Bone marrow (tissue), 2 donors: ENCODE data around the gene ADAM33.

Experiments used
- DNase-seq, 2 donors: peaks; one replicate each; lab custom pipeline; 2025; lab: John Stamatoyannopoulos, UW

ADAM33 gene

DNA sequence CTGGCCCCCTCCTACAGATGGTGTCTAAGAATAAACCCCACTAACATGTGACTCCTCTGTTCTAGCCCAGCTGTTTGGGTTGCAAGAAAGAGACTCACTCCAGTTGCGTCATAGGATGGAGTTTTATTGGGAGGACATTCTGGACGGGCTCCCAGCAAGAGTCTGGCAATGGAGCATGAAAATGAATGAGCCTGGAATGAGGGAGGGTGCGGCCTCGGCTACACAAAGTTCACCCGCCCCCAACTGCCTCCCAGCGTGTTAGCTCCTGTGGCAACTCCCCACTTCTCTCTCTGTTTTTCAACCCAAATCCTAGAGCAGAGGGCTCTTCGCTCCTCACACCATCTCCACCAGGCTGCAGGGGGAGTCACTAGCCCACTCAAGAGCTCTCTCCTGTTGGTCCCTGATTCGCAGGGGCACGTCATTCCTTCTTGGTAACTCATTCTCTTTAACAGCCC is 5.1 kb upstream of the ADAM33 start:
- no peak for DNase-seq

DNA sequence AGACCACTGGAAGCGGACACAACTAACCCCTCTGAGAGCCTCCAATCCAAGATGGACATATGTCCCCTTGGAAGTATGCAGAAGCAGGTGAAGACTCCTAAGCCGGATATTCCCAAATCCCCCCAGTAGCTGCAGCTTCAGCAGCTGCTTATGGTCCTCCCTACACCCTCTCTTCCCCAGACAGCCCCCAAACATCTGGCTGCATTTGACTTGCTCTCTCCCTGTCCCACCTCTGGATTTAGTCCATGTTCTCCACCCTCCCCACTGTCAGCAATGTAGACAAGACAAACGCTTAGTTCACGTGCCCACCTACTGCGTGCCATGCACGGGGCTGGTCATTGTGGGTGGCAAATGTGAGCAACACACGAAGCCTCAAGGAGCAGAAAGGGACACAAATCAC is 4.6 kb upstream of the ADAM33 start:
- no peak for DNase-seq

DNA sequence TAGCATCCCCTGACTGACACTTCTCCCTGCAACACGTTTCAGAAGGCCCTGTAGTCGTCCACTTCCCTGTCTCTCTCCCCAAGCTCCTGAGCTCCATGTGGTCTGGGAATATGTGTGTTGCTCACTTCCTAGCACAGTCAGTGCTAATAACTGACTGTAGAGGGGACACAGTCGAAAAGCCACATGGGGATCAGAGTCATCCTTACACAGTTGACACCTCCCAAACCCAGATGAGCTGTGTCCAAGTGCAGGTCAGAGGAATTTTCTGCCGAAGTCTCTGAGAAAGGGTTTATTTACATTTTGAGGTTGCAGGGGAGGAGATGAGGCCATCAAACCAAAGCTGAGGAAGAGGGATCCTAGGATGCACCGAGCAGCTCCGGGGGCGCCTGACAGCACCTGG is 3.5 kb upstream of the ADAM33 start:
- no peak for DNase-seq

DNA sequence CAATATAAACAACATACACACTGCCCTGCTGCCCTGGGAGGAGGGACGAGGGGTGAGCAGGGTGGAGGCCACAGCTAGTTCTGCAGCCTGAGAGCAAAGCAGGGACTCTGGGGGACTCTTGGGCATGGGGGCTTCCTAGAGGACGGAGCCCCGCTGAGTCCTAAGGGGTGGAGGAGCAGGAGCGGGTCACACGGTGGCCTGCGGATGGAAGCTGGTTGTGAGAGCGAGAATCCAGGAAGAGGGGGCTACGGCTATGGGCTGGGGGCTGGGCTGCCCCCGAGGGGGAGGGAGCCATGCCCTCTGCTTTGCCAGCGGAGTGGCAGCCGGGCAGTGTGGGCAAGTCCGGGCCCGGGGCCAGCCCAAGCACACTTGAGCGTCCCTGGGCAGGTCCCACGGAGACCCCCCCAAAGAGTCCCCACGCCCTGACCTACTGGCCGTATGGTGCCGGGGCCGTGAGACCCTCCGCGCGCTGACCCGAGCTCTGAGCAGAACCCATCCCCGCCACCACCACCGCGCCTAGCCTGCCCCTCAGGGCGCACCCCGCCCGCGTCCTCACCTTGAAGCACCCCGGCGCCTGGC is 369 bp downstream of the ADAM33 start:
- DNase-seq, result no peak

DNA sequence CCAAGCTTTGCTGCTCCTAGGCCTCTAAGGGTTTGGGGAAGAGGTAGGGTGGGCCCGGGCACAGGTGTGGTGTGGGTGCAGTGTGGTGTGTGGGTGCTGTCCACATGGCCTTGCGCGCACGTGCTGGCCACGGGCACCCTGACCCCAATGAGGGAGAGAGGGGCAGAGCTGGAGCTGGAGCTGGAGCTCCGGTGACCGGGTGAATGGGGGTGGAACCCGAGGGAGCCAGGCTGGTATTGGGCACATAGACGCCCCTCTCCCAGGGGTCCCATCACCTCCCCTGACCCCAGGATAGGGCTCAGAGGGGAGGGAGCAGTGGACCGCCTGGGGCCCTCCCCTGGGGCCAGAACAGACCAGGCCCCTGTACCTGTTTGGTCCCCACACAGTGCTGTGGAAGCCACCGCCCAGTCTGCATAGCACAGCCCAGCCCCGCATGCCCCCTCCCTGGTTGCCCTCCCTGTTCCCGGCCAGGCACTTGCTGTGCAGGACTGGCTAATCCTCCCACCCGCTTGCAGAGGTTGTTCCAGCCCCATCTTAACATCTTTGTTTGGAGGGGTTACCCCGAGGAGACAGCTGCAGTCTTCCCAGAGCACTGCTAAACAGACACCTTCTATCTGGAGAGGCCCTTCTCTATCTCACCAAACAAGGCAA is 984 bp downstream of the ADAM33 start:
- DNase-seq, result no peak

DNA sequence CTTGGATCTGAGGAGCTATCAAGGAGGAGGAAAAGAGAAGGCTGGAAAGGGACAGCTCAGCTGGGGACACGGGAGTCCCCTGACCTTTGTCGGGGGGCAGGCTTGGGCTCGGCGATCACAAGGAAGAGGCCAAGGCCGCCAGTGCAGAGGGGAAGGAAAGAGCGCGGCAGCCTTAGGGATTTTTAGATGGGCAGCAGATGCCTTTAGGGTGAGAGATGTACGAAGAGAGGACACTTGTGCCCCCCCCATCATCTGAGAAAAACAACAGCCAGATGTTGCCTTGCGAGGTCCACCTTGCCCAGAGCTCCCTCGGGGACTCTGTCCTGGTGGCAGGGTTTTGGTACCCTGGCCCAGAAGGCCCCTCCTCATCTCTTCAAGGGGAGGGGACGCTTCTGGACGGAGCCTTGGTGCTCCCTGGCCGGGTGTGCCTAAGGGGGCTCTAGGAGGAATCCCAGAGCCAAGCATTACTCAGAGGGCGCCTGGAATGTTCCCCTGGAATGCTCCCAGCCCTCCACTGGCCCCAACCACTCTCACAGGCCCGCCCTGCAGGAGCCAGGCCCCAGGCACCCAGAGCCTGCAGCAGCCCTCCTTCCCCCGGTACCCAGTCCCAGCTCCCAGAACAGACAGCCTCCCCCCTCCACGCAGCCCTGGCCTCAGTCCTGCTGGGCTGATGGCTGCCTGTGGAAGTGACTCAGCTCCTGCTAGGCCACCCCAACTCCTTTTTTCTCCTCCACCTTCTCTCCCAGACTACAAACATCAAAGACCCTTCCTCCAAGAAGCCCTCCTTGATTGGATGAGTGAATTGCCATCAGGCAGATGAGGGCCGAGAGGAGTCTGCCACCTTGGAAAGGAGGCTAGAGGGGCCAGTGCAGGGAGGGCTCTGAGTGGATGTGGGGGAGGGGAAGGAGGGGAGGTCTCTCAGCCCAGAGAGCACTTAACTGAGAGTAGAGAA is 1.8 kb downstream of the ADAM33 start:
- no peak for DNase-seq

DNA sequence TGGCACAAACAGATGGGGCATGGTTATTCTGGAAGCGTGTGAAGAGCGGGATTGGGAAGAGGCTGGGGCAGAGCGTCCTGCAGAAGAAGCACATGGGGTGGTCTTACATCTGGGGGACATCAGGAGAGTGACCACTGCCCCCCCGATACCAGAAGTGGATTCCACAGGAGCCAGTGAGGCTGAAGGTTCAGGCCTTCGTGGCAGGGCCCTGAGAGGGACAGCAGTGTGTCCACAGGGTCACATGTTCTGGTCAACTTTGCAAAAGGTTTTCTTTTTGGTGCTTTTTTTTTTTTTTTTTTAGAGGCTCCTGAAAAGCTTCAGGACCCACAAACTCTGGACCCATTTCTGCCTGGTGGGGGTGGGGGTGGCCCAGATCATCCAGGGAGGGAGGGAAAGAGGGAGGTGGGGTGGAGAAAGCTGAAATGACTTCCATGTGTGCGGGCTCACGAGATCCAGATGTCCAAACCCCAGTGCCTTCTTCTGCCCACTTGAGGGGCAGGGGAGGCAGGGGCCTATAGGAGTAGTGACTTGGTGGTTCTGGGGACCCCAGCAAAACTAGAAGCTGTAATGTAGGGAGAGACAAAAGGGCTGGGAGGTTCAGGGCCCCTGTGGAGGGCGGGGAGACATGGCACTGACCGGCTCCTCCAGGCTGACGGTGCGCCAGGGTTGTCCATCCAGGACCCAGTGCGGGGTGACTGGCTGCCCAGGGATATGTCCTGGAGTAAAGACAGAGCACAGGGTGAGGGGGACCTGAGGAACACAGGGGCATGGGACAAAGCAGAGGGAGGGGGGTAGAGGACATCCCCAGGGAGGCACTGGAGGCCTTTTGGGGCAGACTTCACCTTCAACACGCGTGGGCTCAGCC is 2.7 kb downstream of the ADAM33 start:
- DNase-seq, result no peak

DNA sequence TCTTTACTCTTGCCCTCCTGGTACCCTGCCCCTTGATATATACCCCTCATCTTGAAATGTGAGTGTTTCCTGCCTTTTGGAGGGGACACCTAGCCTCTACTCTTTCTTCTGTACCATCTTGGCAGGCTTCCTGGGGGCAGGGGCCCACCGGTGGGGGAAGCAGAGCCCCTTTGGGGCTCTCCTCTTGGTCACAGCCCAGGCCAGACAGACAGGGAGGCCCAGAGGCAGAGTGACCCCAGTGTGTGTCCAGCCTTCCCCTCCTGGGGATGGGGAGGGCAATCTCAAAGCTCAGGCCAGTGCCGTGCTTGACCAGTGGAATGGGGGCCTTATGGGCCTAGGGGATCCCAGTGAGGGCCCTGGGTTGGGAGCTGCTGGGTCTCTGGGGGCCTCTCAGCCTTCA is 3.6 kb downstream of the ADAM33 start:
- DNase-seq, result no peak

DNA sequence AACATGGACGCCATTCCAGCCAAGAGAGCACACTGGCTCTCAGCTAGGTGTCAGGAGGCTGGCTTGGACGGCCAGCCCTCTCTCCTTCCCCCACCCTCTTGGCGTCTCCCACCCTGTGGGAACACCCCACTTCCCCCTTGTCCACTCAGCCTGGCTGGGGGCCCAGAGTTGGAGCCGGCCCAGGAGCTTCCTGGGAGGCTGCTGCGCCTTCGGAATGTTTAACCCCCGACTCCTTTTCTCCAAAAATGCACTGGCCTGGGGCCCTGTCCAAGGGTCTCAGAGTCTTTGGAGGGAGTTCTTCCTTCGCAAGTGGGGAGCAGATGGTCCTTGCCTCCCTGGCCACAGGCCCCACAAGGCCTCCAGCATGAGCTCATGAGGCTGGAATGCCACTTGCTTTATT is 4.1 kb downstream of the ADAM33 start:
- no peak for DNase-seq

DNA sequence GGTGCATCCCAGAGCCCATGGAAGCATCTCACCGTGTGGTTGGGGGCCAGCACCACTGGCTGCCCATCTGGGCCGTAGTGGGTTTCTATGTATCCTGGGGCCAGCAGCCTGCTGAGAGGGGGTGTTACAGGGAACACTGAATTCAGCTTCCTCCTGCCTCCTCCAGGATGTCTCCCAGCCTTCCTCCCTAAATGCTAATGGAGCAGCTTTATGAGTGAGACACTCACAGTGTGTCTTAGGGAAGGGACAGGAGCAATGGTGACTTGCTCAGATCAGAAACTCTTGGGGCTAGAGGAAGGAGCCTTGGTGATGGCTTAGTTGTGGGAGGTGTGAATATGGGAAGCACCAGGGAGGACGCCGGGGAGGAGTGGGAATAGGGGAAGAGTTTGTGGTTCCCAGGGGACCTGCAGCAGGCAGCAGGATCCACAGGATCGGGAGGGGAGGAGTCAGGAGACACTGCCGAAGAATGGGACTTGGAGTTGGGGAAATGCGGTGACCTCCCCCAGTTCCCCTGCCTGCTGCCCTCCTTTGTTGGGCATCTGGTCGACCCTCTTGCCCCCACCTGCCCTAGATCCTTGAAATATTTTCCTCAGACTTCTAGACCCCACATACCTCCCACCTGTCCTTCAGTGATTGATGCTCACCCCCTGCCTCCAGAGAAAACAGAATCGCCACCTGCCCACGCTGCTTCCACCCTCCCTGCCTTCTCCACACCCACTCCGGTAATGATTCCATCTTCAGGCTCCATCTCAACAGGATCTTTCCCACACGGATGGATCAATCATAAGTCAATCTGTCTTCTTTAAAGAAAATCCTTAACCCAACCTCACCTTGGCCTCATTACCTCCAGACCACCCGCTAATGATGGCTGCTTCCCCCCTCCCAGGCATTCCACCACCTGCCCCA is 6.6 kb downstream of the ADAM33 start:
- no peak for DNase-seq

DNA sequence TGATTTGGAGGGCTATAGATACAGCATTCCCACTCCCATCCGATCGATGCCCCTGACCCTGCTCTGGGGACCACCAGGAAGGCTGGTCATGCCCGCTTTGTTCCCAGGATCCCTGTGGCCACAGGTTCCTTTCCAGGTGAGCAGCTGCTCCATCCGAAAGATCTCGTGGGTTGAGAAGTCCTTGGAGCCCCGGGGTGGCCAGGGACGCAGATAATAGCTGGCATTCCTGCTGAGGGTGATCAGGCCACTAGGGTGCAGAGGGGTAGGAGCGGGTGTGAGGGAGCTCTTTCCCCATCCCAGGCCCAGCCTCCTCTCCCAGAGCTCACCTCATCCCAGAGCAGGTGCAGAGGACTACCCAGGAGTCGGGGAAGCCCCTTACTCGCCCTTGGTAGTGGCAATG is 7.4 kb downstream of the ADAM33 start:
- DNase-seq, result no peak

DNA sequence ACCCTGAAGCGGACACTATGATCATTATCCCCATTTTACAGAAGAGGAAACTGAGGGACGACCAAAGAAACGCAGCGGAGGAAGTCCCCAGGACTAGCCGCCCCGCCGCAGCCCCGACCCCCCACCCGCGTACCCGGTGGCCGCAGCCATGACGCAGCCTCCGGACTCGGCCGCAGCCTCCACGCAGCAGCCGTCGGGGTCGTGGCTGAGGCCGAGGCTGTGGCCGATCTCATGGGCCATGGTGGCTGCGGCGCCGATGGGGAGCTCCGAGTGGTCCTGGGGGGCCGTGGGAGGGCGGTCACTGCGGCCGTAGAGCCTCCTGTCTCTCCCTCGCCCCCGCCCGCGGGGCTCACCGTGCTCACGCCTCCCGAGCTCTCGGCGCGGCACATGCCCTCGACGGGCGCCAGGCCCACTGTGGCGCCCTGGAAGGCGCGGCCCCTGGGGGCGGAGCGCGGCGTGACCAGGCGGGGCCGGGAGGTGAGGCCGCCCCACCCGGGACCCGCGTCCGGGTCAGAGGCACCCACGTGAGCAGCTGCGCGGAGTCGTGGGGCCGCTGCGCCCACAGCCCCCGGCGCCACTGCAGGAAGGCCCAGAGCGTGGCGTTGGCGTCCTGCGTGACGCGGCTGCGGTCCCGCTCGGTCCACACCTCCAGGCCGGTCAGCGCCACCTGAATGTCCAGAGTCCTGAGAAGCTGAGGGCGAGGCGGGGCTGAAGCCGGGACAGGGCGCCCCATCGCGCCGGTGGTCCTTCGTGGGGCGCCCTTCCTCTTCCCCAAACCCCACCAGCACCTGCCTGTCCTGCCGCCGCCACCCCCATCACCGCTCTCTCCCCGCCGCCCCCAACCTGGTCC is 8.4 kb downstream of the ADAM33 start:
- DNase-seq, result no peak

DNA sequence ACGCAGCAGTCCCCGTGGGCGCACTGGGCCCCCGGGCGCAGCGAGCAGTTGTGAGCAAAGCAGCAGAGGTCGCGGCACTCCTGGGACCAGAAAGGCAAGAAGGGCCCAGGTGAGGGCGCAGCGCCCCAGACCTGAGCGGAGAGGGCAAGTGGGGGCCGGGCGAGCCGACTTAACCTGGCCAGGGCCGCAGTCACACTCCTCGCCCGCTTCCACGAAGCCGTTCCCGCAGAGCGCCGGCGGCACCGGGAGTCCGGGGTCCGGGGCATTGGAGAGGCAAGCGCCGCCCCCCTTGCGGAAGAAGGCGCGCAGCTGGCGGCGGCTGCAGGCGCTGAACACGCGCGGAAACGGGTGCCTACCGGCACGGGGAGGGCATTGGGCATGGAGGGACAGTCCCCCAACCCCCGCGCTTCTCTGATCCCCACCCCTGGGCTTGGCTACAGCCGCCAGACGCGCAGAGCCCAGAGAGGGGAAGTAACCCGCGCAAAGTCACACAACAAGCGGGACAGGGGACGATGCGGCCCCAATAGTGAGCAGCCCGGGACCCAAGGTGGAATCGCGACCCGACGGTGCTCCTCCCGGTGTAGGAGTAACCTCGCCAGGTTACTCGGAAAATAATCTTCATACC is 9.2 kb downstream of the ADAM33 start:
- no peak for DNase-seq

DNA sequence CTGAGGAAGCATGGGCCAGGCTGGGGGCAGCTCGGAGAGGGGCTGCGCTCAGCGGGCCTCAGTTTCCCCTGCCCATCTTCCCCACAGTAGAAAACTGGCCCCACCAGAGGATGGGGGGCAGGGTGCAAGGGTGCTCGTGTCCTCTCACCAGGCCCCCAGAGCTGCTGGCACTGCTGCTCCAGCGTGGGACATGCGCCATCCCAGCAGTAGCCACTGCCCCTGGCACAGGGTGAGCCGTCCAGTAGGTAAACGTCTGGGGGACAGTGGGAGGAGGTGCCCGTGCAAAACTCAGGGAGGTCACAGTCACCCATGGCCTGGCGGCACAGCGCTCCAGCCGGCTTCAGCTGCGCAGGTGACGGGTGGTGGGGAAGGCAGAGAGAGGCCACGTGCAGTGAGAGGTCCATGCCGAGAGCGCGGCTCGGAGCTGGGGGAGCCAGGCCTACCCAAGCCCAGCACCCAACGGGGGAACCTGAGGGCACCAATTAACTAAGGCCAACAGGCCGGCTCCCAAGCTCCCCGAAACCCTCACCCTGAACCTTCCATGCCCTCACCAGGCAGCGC is 9.7 kb downstream of the ADAM33 start:
- no peak for DNase-seq

DNA sequence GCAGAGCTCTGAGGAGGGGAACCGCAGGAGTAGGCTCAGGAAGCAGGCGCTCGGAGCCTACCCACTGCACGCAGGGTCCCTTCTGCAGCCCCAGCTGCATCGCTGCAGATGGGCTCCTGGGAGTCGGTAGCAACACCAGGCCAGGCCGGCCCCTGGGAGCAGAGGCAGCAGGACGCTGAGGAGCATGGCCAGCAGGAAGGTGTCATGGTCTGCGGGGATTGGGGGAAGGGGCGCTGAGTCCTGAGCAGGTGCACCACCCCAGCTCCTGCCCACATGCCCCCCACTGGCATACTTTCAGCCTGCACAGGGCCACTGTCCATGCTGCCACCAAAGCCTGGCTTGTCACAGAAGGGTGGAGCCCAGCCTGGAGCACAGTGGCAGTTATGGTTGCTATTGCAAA is 10.9 kb downstream of the ADAM33 start:
- no peak for DNase-seq

DNA sequence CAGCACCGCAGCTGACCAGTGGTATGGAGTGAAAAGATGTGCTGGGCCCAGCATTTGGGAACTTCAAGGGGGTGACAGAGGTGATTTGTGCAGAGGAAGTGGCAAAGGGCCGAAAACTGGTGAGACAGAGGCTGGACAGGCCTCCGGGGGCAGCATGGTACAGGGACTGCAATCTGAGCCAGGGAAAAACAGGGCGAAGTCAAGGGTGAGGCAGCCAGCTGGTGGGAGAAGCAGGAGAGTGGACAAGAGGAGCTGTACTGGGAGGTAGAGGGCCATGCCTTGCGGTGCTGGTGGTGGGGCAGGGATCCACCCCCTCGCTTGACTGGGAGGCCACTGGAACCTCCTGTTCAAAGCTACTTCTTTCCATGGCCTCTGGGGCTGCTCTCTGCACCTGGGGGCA is 11.3 kb downstream of the ADAM33 start:
- DNase-seq, result no peak

DNA sequence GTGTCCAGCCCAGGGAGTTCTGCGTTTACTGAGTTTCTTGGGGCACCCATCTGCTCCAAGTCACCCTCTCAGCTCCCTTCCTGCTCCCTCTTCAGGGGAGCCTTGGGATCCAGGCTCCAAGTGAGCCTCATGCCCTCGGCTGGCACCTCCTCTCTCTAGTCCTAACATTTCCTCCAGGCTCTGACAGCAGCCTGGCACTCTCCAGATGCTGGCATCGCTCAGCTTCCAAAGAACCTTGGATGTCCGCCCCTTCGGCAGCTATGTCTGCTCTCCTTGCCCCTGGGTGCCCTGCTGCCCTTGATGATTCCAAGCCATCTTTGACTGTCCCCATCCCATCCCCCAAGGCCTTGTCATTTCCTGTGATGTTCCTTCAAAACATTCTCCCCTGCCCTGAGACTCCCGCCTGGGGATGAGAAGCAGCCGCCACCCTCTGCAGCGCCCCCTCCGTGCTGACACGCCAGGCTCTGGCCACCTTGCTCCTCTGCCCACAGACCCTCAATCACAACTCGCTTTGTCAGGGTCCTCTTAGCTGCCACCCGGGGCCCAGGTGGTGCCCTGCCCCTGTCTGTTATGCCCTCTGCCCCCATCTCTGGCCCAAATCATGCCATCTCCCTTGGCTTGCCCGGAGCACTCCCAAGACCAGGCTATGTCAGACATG is 12.0 kb downstream of the ADAM33 start:
- no peak for DNase-seq

DNA sequence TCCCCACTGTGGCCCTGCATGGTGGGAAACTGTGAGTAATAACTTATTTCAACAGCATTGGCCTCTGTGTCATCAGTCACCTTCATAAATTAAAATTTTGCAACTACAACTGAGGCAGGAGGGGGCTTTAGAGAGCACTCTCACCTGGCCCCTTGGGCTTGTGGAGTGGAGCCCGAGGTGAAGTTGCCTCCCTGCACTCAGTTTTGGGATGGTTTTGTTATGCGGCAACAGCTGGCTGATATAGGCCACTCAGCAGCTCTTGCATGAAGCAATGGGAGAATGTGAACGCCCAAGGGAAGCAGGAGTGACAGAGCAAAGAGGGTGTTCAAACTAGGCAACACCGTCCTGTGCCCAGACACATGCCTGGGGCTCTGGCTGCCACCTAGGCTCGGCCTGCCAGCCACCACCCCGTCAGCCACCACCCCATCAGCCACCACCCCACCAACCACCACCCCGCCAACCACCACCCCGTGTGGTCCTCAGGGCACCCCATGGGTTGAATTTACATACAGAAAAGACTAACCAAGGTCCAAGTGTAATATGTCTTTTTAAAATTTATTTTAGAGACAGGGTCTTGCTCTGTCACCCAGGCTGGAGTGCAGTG is 14.3 kb downstream of the ADAM33 start:
- no peak for DNase-seq
